Osteocyte (in vitro differentiated cells): Measurements from ENCODE around the gene LBX2. TPM values are rescaled to one million over a fixed set of nuclear protein-coding genes. Genes with fewer than 3 reads are reported as not detected.
A peak's percentile ranks its signal among the peaks of the same experiment; 100 is the strongest.

Experiments used
- DNase-seq: peaks from one replicate; pipeline ENCODE4 v3.0.0; 2021; ENCODE audit warnings: mixed read lengths; ENCODE audit not compliant: unreplicated experiment; ENCODE audit errors: extremely low spot score
- H3K27ac Mint-ChIP-seq: one replicate; pipeline ENCODE4 v1.8.0; 2021; ENCODE audit warnings: mild to moderate bottlenecking, mixed read lengths; ENCODE audit not compliant: unreplicated experiment
- H3K27me3 Mint-ChIP-seq: one replicate; pipeline ENCODE4 v1.8.0; 2021; ENCODE audit warnings: mixed read lengths; ENCODE audit not compliant: unreplicated experiment
- H3K36me3 Mint-ChIP-seq: one replicate; pipeline ENCODE4 v1.8.0; 2021; ENCODE audit warnings: mixed read lengths; ENCODE audit not compliant: unreplicated experiment
- H3K4me1 Mint-ChIP-seq: one replicate; pipeline ENCODE4 v1.8.0; 2021; ENCODE audit warnings: mixed read lengths; ENCODE audit not compliant: unreplicated experiment
- H3K4me3 Mint-ChIP-seq: one replicate; pipeline ENCODE4 v1.8.0; 2021; ENCODE audit warnings: mild to moderate bottlenecking, moderate library complexity, mixed read lengths; ENCODE audit not compliant: unreplicated experiment
- H3K9me3 Mint-ChIP-seq: one replicate; pipeline ENCODE4 v1.8.0; 2021; ENCODE audit warnings: mixed read lengths; ENCODE audit not compliant: unreplicated experiment
- total RNA-seq: library from RNA; stranded (reverse); gene quantifications from 2 replicates; pipeline ENCODE4 v1.2.1, GENCODE V29; 2021
- TF ChIP-seq, protein P1 (sequence below): fragments of 200-600 bp; sonication (generic); IDR thresholded peaks from 2 replicates; pipeline ENCODE4 v1.5.0; 2021; ENCODE audit warnings: antibody characterized with exemption, mild to moderate bottlenecking, moderate library complexity

Gene LBX2
- total RNA-seq, 1 donor from 2014 or later, result 1.0 TPM

DNA sequence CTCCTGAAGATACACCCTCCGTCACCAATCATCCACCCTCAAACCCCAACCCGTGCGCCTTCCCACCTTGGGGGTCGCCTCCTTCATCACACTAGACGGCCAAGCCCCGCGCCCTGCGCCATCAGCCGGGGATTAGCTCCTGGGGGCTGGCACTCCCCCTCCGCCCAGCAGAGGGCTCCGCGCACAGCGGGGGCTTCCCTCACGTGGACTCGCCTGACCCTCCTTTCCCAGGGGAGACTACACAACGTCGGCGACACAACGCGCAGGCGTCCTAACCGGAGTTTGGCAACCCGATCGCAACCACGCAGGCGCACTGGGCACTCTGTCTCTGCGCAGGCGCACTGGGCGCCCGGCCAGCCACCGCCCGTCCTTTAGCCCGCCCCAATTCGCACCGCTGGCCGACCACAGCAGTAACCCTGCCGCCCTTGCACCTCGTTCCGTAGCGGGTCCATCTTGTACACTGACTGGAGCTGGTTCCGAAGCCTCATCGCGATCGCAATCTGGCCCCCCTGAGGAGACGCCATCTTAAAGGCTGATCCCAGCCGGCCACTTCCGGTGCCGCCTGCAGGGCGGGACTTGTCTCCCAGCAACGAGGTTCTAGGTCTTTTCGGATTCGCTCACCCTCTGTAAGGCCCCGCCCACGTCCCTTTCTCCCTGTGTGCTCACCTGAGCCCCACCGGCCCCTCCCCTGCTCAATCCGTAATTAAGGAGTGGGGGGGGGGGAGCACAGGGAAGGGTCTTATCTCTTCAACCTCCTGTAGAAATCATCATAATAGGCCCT is 7.9 kb upstream of the LBX2 start, which contains the start of gene PCGF1:
Gene PCGF1 (minus strand): TSS at position 551 of the 781 bp plus-strand sequence. CDS start 27 bp downstream, at position 524.
- Mint-ChIP-seq H3K4me1 (peaks cover 58% of the 10 kb centered on the region), H3K27me3 (peaks cover 34% of the 10 kb centered on the region), H3K27ac (peak within 1 kb of the TSS; percentile 100), H3K9me3 (no peaks in the 10 kb centered on the region), H3K36me3 (peaks cover 20% of the 10 kb centered on the region), H3K4me3 (peak within 1 kb of the TSS; percentile 98)
- DNase-seq, result peak; percentile 98
- TF ChIP-seq, protein P1, sequence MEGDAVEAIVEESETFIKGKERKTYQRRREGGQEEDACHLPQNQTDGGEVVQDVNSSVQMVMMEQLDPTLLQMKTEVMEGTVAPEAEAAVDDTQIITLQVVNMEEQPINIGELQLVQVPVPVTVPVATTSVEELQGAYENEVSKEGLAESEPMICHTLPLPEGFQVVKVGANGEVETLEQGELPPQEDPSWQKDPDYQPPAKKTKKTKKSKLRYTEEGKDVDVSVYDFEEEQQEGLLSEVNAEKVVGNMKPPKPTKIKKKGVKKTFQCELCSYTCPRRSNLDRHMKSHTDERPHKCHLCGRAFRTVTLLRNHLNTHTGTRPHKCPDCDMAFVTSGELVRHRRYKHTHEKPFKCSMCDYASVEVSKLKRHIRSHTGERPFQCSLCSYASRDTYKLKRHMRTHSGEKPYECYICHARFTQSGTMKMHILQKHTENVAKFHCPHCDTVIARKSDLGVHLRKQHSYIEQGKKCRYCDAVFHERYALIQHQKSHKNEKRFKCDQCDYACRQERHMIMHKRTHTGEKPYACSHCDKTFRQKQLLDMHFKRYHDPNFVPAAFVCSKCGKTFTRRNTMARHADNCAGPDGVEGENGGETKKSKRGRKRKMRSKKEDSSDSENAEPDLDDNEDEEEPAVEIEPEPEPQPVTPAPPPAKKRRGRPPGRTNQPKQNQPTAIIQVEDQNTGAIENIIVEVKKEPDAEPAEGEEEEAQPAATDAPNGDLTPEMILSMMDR, result peak; percentile 49

DNA sequence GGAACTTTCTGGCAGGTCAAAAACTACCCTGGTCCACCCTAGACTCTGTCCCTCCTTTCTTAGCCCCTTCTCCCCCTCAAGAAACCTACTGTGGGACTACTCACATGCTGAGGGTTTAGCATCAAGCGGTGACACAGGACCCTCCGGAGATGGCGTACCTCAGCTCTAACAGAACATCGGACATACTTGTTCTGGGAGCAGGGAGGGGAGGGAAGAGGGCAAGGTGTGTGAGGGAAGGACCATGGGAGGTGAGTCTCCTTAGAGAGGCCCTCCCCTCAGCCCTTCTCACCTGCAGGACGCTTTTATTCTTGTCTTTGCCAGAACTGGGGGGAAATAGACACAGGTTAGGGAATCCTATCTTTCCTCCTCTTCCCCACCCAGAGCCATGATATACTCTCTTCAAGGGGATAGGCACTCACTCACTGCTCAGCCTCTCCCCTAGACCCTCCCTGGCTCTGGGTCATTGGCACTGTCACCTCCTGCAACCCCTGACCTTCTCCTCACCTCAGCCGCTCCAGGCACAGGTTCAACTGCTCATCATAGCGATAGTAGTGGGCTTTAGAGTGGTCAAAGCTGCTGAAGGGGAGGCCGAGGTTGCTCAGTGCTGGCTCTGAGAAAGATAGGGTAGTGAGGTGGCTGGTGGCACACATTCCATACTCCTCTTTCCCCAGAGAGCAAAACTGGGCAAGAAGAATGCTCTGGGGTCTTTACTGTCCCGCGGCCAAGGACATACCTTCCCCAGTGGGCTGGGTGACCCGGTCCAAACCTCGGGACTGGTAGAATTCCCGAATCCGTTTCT is 6.2 kb upstream of the LBX2 start:
- H3K4me1 Mint-ChIP-seq, result peaks cover 64% of the 10 kb centered on the region
- peaks cover 20% of the 10 kb centered on the region for H3K36me3 Mint-ChIP-seq
- no peak for DNase-seq
- H3K27me3 Mint-ChIP-seq, result peaks cover 27% of the 10 kb centered on the region
- TF ChIP-seq, protein P1, result no peak
- H3K9me3 Mint-ChIP-seq, result no peaks in the 10 kb centered on the region
- H3K4me3 Mint-ChIP-seq, result peak overlapping the region; percentile 98
- peak overlapping the region; percentile 83 for H3K27ac Mint-ChIP-seq

DNA sequence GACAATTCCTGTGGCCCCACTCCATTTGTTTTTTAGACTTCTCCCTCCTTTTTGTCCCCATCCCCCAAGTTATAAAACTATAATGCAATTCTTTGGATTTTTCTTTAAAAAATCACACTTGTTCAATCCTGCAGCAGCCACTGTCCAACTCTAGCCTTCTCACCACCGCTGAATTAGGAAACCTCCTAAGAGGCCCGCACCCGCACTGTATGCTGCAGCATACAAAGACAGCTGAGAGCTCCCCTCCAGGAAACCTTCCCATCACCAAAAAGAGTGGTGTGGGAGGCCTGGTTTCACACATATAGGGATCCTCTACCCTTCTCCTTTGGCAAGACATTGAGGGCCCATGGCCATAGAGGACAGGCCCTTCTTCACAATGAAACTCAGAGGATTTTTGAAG is 5.2 kb upstream of the LBX2 start:
- no peak for DNase-seq
- TF ChIP-seq, protein P1, result no peak
- Mint-ChIP-seq H3K4me1 (peaks cover 68% of the 10 kb centered on the region), H3K27me3 (peaks cover 24% of the 10 kb centered on the region), H3K36me3 (peaks cover 16% of the 10 kb centered on the region), H3K9me3 (no peaks in the 10 kb centered on the region), H3K27ac (peak overlapping the region; percentile 83), H3K4me3 (peak overlapping the region; percentile 71)

DNA sequence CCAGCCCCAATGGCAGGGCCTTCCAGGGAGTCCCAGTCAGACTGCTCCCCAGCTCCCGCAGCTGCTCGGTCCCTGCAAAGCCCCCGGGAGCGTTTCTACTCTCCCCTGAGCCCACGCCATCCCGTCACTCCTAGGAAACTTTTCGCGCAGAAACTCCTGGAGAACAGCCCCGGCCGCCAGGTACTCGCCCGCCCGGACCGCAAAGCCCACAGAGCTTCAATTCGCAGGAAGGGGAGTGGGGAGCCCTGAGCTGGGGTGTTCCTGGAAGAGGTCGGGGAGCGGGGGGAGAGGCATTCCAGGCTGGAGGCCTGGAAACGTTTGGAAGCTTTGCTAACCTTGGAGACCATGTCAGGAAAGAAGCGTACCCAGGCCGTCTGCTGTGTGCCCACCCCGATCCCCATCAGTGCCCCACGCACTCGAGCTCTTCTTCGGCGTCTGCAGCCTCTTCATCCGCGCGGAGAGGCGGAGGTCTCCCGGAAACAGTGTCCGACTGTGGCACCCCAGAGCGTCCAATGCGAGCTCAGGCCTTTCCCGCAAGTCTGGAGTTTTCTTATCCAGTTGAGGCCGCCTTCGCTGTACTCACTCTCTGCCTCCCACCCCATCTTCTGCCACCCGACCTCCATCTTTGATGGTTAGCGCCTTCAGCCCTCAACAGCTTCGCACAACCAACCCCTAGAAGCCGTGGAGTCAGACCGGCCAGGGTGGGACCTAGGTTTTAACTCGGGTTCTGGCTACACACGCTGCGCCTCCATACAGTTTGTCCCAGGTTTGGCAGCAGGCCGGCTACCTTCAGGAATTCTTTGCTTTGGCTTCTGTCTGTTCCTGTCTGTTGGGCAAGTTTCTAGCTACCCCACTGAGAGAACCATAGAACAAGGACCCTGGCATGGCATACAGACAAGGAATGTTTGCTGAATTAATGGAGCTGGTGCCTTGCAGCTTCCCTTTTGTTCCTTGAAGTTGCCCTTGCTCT is 4.4 kb upstream of the LBX2 start:
- Mint-ChIP-seq H3K4me1 (peaks cover 73% of the 10 kb centered on the region), H3K27ac (peak overlapping the region; percentile 83), H3K4me3 (peak overlapping the region; percentile 71), H3K9me3 (no peaks in the 10 kb centered on the region), H3K27me3 (peaks cover 27% of the 10 kb centered on the region), H3K36me3 (peaks cover 16% of the 10 kb centered on the region)
- TF ChIP-seq, protein P1, result no peak
- no peak for DNase-seq
